ENCODE data around the gene SYT1.
"Not testable (repeated sequence)": the region's sequence is repeated elsewhere in the genome, so short reads cannot be mapped to it uniquely, and the experiment has no call there.

The SYT1 gene

GRCh38 chr12:79021021-79021420 lies 156.4 kb downstream of the SYT1 start:
- TF ChIP-seq OSR1 (CRISPR knock-in tag; IDR thresholded peaks at IDR 0.05) = no peak
- no peak for TF ChIP-seq ESRRG (CRISPR knock-in tag; IDR thresholded peaks at IDR 0.05)
- TF ChIP-seq ZFP3 (CRISPR knock-in tag; IDR thresholded peaks at IDR 0.05) = no peak
- no peak for TF ChIP-seq GLIS3 (CRISPR knock-in tag; IDR thresholded peaks at IDR 0.05)
- no peak for TF ChIP-seq RARB (CRISPR knock-in tag; IDR thresholded peaks at IDR 0.05)
- no peak for TF ChIP-seq BACH2 (CRISPR knock-in tag; IDR thresholded peaks at IDR 0.05; ENCODE audit: borderline replicate concordance)
- no peak for TF ChIP-seq SNAI2 (CRISPR knock-in tag; IDR thresholded peaks at IDR 0.05)
- TF ChIP-seq ZFP30 (CRISPR knock-in tag; IDR thresholded peaks at IDR 0.05) = no peak
- no peak for TF ChIP-seq ARNTL (CRISPR knock-in tag; IDR thresholded peaks at IDR 0.05; ENCODE audit: borderline replicate concordance, low read depth)
- ATAC-seq = no peak

DNA sequence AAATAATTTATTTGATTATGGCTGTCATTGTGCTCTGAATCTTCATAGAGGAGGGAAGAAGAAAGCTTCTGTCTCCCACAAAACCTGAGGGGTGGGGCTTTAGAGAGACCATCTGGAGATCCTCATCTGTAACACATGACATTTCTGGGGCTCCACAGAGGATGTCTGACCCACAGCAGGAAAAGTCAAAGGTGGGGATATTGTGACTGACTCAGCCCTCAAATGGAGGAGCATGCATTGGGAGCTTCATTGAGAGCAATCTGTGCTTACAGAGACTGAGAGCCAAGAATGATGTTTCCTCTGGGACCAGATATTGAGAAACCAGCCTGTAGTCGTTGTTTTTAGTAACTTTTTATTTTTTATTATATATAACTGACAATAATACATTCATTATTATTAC lies 158.7 kb downstream of the SYT1 start:
- ATAC-seq = no peak
- no peak for TF ChIP-seq SNAI2 (CRISPR knock-in tag; IDR thresholded peaks at IDR 0.05)

DNA sequence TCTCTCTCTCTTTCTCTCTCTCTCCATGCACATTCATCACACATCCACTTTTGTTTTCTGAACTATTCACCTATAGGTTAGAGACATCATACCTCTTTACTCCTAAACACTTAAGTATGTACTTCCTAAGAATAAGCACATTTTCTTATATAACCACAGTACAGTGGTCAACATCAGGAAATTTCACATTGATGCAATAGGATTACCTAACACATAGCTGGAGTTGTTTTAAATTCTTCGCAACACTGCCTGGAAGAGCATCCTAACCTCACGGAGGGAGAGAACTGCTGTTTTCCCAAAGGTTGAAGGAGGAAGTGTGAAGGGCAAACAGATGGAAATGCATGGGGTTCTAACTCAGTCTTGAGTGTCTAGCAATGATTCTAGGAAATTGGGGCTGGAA lies 159.2 kb downstream of the SYT1 start:
- TF ChIP-seq ZNF565 (CRISPR knock-in tag; conservative IDR thresholded peaks at IDR 0.05; ENCODE audit: low read depth) = no peak
- no peak for TF ChIP-seq ZNF70 (CRISPR knock-in tag; IDR thresholded peaks at IDR 0.05)
- no peak for TF ChIP-seq ISL1 (CRISPR knock-in tag; IDR thresholded peaks at IDR 0.05)
- TF ChIP-seq ARNTL (CRISPR knock-in tag; IDR thresholded peaks at IDR 0.05; ENCODE audit: borderline replicate concordance, low read depth) = no peak
- no peak for TF ChIP-seq RARB (CRISPR knock-in tag; IDR thresholded peaks at IDR 0.05)
- TF ChIP-seq PPARA (CRISPR knock-in tag; IDR thresholded peaks at IDR 0.05; ENCODE audit: borderline replicate concordance) = no peak
- no peak for TF ChIP-seq TCF4 (CRISPR knock-in tag; IDR thresholded peaks at IDR 0.05; ENCODE audit: borderline replicate concordance)
- no peak for TF ChIP-seq SNAI2 (CRISPR knock-in tag; IDR thresholded peaks at IDR 0.05)
- TF ChIP-seq, protein P1, sequence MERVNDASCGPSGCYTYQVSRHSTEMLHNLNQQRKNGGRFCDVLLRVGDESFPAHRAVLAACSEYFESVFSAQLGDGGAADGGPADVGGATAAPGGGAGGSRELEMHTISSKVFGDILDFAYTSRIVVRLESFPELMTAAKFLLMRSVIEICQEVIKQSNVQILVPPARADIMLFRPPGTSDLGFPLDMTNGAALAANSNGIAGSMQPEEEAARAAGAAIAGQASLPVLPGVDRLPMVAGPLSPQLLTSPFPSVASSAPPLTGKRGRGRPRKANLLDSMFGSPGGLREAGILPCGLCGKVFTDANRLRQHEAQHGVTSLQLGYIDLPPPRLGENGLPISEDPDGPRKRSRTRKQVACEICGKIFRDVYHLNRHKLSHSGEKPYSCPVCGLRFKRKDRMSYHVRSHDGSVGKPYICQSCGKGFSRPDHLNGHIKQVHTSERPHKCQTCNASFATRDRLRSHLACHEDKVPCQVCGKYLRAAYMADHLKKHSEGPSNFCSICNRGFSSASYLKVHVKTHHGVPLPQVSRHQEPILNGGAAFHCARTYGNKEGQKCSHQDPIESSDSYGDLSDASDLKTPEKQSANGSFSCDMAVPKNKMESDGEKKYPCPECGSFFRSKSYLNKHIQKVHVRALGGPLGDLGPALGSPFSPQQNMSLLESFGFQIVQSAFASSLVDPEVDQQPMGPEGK (CRISPR knock-in tag; IDR thresholded peaks at IDR 0.05; ENCODE audit: borderline replicate concordance) = no peak
- TF ChIP-seq ZFP3 (CRISPR knock-in tag; IDR thresholded peaks at IDR 0.05) = no peak
- no peak for ATAC-seq

GRCh38 chr12:79033788-79034187 lies 169.2 kb downstream of the SYT1 start:
- peak; percentile 79 for ATAC-seq
- TF ChIP-seq, protein P2, sequence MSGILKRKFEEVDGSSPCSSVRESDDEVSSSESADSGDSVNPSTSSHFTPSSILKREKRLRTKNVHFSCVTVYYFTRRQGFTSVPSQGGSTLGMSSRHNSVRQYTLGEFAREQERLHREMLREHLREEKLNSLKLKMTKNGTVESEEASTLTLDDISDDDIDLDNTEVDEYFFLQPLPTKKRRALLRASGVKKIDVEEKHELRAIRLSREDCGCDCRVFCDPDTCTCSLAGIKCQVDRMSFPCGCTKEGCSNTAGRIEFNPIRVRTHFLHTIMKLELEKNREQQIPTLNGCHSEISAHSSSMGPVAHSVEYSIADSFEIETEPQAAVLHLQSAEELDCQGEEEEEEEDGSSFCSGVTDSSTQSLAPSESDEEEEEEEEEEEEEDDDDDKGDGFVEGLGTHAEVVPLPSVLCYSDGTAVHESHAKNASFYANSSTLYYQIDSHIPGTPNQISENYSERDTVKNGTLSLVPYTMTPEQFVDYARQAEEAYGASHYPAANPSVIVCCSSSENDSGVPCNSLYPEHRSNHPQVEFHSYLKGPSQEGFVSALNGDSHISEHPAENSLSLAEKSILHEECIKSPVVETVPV (CRISPR knock-in tag; IDR thresholded peaks at IDR 0.05) = no peak
- TF ChIP-seq ZFP3 (CRISPR knock-in tag; IDR thresholded peaks at IDR 0.05) (no peak), TSHZ2 (CRISPR knock-in tag; IDR thresholded peaks at IDR 0.05) (no peak), ISL1 (CRISPR knock-in tag; IDR thresholded peaks at IDR 0.05) (peak; percentile 86), ZC3H10 (CRISPR knock-in tag; IDR thresholded peaks at IDR 0.05) (peak; percentile 63; the same call in 1 of the 2 replicates), PPARA (CRISPR knock-in tag; IDR thresholded peaks at IDR 0.05; ENCODE audit: borderline replicate concordance) (no peak), TCF4 (CRISPR knock-in tag; IDR thresholded peaks at IDR 0.05; ENCODE audit: borderline replicate concordance) (peak; percentile 61; the same call in 1 of the 2 replicates), SNAI2 (CRISPR knock-in tag; IDR thresholded peaks at IDR 0.05) (no peak), ESRRG (CRISPR knock-in tag; IDR thresholded peaks at IDR 0.05) (no peak), TOX (CRISPR knock-in tag; IDR thresholded peaks at IDR 0.05; ENCODE audit: borderline replicate concordance) (peak; percentile 57; the same call in 1 of the 2 replicates), ZNF565 (CRISPR knock-in tag; conservative IDR thresholded peaks at IDR 0.05; ENCODE audit: low read depth) (no peak), ZNF70 (CRISPR knock-in tag; IDR thresholded peaks at IDR 0.05) (no peak), BACH2 (CRISPR knock-in tag; IDR thresholded peaks at IDR 0.05; ENCODE audit: borderline replicate concordance) (no peak), OSR1 (CRISPR knock-in tag; IDR thresholded peaks at IDR 0.05) (no peak), ZNF8 (CRISPR knock-in tag; IDR thresholded peaks at IDR 0.05) (no peak), RARB (CRISPR knock-in tag; IDR thresholded peaks at IDR 0.05) (no peak)
- TF ChIP-seq, protein P1 (CRISPR knock-in tag; IDR thresholded peaks at IDR 0.05; ENCODE audit: borderline replicate concordance) = 0 out of 2 replicates have a peak, but pooled peaks have one; percentile 36
- TF ChIP-seq, protein P3, sequence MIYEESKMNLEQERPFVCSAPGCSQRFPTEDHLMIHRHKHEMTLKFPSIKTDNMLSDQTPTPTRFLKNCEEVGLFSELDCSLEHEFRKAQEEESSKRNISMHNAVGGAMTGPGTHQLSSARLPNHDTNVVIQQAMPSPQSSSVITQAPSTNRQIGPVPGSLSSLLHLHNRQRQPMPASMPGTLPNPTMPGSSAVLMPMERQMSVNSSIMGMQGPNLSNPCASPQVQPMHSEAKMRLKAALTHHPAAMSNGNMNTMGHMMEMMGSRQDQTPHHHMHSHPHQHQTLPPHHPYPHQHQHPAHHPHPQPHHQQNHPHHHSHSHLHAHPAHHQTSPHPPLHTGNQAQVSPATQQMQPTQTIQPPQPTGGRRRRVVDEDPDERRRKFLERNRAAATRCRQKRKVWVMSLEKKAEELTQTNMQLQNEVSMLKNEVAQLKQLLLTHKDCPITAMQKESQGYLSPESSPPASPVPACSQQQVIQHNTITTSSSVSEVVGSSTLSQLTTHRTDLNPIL (CRISPR knock-in tag; IDR thresholded peaks at IDR 0.05; ENCODE audit: low read depth) = no peak
- TF ChIP-seq, protein P4, sequence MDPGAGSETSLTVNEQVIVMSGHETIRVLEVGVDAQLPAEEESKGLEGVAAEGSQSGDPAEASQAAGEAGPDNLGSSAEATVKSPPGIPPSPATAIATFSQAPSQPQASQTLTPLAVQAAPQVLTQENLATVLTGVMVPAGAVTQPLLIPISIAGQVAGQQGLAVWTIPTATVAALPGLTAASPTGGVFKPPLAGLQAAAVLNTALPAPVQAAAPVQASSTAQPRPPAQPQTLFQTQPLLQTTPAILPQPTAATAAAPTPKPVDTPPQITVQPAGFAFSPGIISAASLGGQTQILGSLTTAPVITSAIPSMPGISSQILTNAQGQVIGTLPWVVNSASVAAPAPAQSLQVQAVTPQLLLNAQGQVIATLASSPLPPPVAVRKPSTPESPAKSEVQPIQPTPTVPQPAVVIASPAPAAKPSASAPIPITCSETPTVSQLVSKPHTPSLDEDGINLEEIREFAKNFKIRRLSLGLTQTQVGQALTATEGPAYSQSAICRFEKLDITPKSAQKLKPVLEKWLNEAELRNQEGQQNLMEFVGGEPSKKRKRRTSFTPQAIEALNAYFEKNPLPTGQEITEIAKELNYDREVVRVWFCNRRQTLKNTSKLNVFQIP (CRISPR knock-in tag; IDR thresholded peaks at IDR 0.05; ENCODE audit: borderline replicate concordance, low read depth) = no peak

DNA sequence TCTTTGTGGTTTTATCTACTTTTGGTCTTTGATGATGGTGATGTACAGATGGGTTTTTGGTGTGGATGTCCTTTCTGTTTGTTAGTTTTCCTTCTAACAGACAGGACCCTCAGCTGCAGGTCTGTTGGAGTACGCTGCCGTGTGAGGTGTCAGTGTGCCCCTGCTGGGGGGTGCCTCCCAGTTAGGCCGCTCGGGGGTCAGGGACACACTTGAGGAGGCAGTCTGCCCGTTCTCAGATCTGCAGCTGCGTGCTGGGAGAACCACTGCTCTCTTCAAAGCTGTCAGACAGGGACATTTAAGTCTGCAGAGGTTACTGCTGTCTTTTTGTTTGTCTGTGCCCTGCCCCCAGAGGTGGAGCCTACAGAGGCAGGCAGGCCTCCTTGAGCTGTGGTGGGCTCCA lies 180.2 kb downstream of the SYT1 start:
- not testable (repeated sequence) for ATAC-seq

Measured in SK-N-SH treated with all-trans-retinoic acid at 6 μM for 48 hours (cell line).